ENCODE results near the gene TSPYL2.

TSPYL2 gene

DNA sequence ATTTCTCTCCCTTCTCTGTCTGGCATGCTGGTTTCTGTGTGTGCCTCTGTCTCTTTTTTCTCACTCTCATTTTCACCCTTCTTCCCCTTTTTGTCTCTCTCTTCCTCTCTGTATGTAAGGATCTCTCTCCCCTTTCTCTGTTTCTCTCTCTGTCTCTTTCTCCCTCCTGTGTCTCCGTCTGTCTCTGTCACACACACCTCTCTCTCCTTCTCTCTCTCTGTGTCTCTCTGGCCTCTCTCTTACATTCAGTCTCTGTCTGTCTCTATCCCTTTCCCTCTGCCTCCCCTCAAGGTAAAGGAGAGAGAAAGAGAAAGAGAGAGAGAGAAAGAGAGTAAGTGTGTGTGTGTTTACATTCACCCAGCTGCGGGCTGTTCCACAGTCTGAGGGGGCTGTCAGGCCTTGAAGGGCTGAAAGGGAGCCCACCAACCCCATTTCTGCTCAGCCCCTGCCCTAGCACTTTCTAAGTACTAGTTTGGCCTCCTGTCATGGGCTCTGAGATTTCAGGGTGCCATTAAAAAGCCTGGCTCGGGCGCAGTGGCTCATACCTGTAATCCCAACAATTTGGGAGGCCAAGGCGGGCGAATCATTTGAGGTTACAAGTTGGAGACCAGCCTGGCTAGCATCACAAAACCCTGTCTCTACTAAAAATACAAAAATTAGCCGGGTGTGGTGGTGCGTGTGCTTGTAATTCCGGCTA lies 9.6 kb upstream of the TSPYL2 start:
- peak overlapping the region; percentile 61 for H3K27ac ChIP-seq
- peak overlapping the region; percentile 61 for H3K4me2 ChIP-seq (ENCODE audit: low read length)
- no peak overlapping the region for H3K4me3 ChIP-seq (ENCODE audit: low read depth, low read length)
- no peaks in the 10 kb centered on the region for H3K36me3 ChIP-seq (ENCODE audit: control insufficient read depth, insufficient read depth, low read length)
- no peak overlapping the region for H3K9ac ChIP-seq
- H3K27me3 ChIP-seq (ENCODE audit: control insufficient read depth, insufficient read depth, low read length), result no peaks in the 10 kb centered on the region
- H3K4me1 ChIP-seq, result no peaks in the 10 kb centered on the region
- TF ChIP-seq CTCF (IDR thresholded peaks at IDR 0.05), result no peak
- H2AFZ ChIP-seq, result peak overlapping the region; percentile 72
- H3K79me2 ChIP-seq, result no peaks in the 10 kb centered on the region
- H3K9me3 ChIP-seq (ENCODE audit: control insufficient read depth, low read length), result no peaks in the 10 kb centered on the region

DNA sequence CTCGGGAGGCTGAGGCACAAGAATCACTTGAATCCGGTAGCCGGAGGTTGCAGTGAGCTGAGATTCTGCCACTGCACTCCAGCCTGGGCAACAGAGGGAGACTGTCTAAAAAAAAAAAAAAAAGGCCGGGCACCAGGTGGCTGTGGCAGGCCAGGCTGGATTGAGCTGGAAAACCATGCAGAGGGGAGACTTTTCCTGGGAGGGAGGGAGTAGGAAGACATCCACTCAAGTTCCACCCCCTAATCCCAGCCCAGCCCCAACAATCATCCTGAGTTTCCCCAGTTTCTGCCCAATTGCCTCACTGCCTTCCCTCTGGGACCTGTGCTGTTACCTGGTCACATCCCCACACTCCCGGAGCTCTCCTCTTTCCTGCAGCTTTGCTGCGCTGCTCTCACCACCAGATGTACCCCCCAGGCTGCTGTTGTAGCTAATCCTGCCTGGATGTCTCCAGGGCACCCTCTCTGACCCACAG lies 9.0 kb upstream of the TSPYL2 start:
- no peak for TF ChIP-seq CTCF (IDR thresholded peaks at IDR 0.05)
- H2AFZ ChIP-seq, result peak overlapping the region; percentile 72

DNA sequence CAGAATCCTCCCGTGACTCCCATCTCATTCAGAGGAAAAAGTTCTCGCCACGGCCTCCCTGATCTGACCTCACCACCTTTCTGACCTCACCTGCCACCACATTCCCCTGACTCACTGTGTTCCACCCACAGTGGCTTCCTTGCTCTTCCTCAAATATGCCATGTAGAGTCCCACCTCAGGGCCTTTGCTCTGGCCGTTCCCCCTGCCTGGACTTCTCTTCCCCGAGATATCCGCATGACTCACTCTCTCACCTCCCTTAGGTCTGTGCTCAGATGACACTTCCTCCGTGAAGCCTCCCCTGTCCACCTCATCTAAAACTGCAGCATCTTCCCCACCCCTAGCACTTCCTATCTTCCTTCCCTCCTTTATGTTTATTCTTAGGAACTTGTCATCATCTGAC lies 7.2 kb upstream of the TSPYL2 start:
- Histone ChIP-seq H3K4me3 (ENCODE audit: low read depth, low read length) (no peak overlapping the region), H2AFZ (no peak overlapping the region), H3K27ac (no peak overlapping the region), H3K27me3 (ENCODE audit: control insufficient read depth, insufficient read depth, low read length) (no peaks in the 10 kb centered on the region), H3K79me2 (no peaks in the 10 kb centered on the region), H3K4me2 (ENCODE audit: low read length) (no peak overlapping the region), H3K36me3 (ENCODE audit: control insufficient read depth, insufficient read depth, low read length) (no peaks in the 10 kb centered on the region), H3K4me1 (no peaks in the 10 kb centered on the region), H3K9ac (no peak overlapping the region), H3K9me3 (ENCODE audit: control insufficient read depth, low read length) (no peaks in the 10 kb centered on the region)
- TF ChIP-seq CTCF (IDR thresholded peaks at IDR 0.05), result no peak

More for the DNA sequence above, 9.0 kb upstream of the TSPYL2 start:
- H3K4me2 ChIP-seq (ENCODE audit: low read length), result no peak overlapping the region
- H3K79me2 ChIP-seq, result no peaks in the 10 kb centered on the region
- H3K36me3 ChIP-seq (ENCODE audit: control insufficient read depth, insufficient read depth, low read length), result no peaks in the 10 kb centered on the region
- H3K4me1 ChIP-seq, result no peaks in the 10 kb centered on the region
- no peak overlapping the region for H3K4me3 ChIP-seq (ENCODE audit: low read depth, low read length)
- H3K9ac ChIP-seq, result no peak overlapping the region
- no peaks in the 10 kb centered on the region for H3K27me3 ChIP-seq (ENCODE audit: control insufficient read depth, insufficient read depth, low read length)
- H3K9me3 ChIP-seq (ENCODE audit: control insufficient read depth, low read length), result no peaks in the 10 kb centered on the region
- peak overlapping the region; percentile 61 for H3K27ac ChIP-seq

DNA sequence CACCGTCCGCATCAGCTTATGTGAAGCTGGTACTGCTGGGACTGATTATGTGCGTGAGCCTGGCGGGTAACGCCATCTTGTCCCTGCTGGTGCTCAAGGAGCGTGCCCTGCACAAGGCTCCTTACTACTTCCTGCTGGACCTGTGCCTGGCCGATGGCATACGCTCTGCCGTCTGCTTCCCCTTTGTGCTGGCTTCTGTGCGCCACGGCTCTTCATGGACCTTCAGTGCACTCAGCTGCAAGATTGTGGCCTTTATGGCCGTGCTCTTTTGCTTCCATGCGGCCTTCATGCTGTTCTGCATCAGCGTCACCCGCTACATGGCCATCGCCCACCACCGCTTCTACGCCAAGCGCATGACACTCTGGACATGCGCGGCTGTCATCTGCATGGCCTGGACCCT lies 5.5 kb upstream of the TSPYL2 start:
- no peak overlapping the region for H3K27ac ChIP-seq
- H3K27me3 ChIP-seq (ENCODE audit: control insufficient read depth, insufficient read depth, low read length), result no peaks in the 10 kb centered on the region
- TF ChIP-seq CTCF (IDR thresholded peaks at IDR 0.05), result no peak
- H3K36me3 ChIP-seq (ENCODE audit: control insufficient read depth, insufficient read depth, low read length), result no peaks in the 10 kb centered on the region
- H3K4me2 ChIP-seq (ENCODE audit: low read length), result no peak overlapping the region
- H3K9ac ChIP-seq, result no peak overlapping the region
- no peak overlapping the region for H3K4me3 ChIP-seq (ENCODE audit: low read depth, low read length)
- H3K79me2 ChIP-seq, result no peaks in the 10 kb centered on the region
- H3K9me3 ChIP-seq (ENCODE audit: control insufficient read depth, low read length), result no peaks in the 10 kb centered on the region
- H3K4me1 ChIP-seq, result no peaks in the 10 kb centered on the region
- no peak overlapping the region for H2AFZ ChIP-seq

All from parathyroid adenoma (tissue), 2 donors.